IPS DF 4.7 (cell line): ENCODE data around the gene KRTAP4-9.
"Not testable (repeated sequence)": the region's sequence is repeated elsewhere in the genome, so short reads cannot be mapped to it uniquely, and the experiment has no call there.

Experiments used
- DNase-seq: peaks from one replicate; pipeline ENCODE4 v3.0.0-alpha.2; 2013; ENCODE audit warnings: low spot score; ENCODE audit errors: extremely low read depth

KRTAP4-9 gene

GRCh38 chr17:41096055-41096454 lies 9.1 kb upstream of the KRTAP4-9 start:
- no peak for DNase-seq

DNA sequence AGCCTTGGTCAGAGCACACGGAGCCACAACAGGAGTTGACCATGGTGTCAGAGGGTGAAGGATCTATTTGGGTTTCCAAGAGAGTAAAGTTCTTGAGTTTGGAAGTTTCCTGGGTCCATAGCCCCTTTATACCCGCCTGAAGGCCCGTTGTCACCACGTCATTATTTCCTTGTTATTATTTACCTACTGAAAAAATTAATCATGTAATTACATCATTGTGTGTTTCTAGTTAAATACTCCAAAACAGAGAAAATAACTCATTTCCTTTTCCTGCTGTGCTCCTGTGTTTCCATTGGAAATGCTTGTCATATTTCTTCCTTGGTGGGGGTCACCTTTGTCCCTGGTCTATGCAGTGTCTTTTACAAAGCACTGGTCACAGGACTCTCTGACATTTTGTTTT lies 7.1 kb upstream of the KRTAP4-9 start, which contains the start of gene KRTAP4-8:
Gene KRTAP4-8, minus strand, starts transcription at position 101 of the 400 bp plus-strand sequence. Its CDS starts 58 bp downstream, at position 43.
- DNase-seq, result no peak

DNA sequence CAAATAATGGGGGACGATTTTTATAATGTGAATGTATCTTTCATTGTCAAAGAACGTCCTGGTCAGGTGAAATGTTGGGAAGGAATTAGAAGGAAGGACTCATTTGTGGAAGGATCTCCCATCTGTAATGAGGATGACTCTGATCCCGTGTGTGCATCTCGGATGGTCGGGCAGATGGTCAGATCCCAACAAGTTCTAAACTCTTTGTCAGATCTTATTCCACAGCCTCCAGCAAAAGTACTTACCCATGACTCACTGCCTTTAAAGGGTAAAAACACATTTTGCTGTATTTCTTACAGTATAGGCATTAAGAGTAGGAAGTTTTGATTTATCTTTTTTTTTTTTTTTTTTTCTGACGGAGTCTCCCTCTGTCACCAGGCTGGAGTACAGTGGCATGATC lies 6.7 kb upstream of the KRTAP4-9 start:
- DNase-seq, result no peak

DNA sequence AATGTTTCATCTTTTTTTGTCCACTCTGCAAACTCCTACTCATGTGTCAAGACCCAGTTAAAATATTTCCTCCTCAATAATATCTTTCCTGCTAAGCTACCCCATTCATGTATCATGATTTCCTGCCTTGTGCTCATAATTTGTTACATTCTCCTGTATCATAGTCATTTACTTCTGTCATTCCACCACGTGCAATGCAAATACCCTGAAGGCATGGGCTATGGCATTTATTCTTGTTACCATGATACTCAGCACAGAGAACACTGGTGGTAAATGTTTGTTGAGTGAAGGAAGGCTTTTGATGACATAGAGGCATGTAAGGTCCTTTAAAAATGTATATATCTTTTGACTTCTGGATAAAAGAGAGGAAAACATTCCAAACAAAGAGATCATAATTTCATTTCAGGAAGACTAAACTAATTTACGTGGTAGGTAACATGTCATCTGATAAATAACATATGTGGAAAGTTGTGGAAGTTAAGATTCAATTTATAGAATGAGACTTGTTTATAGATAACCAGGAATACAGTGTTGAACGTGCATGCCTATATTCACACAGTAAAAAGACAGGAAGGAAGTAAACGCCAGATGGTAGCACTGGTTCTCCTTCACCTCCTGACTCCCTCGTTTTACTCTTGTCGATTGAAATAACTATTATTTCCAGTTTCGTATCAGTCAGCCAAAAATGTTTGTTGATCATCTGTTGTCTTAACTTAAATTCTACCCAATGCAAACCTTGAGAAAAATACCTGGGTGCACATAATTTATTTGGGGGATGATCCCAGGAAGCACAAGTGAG lies 5.3 kb upstream of the KRTAP4-9 start:
- DNase-seq, result not testable (repeated sequence)

- DNase-seq, result no peak
These were observed 3.5 kb upstream of the KRTAP4-9 start, which contains the start of gene KRTAP4-16 for GRCh38 chr17:41101586-41102259. KRTAP4-16 (minus strand) TSS chr17:41102209; CDS start chr17:41102209, 0 bp downstream.

GRCh38 chr17:41103896-41104295 lies 1.3 kb upstream of the KRTAP4-9 start:
- DNase-seq, result no peak

- DNase-seq, result not testable (repeated sequence)
These were observed 677 bp upstream of the KRTAP4-9 start for GRCh38 chr17:41104386-41105038.

GRCh38 chr17:41107941-41108450 lies 2.8 kb downstream of the KRTAP4-9 start:
- DNase-seq, result no peak

DNA sequence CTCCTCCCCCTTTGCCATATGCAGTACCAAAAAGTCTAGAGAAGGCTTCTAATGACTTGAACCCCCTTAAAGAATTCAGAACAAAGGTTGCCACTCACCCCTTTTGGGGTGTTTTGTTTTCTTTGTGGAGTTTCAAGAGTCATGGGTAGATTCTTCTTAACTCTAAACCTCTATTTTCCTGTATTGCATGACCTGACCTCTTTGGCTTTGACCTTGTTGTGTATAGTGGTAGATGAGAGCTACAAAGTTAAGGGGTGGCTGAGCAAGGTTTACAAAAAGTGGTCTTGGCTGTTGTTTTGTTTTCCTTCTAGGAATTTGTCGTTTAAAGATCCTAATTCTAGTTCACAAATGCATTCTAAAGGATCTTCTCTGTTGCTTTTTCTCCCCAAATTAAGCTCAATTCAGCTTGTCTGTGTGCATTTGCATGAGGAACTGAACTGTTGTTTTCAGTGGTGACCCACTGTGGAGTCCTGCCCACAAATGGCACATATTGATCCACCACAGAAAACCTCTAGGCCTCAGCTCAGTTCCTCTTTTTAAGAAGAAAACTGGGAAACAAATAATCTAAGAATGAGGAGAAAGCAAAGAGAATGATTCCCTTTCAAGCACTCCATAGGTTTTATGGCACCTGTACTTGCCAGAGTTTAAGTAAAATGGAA lies 3.7 kb downstream of the KRTAP4-9 start:
- not testable (repeated sequence) for DNase-seq

DNA sequence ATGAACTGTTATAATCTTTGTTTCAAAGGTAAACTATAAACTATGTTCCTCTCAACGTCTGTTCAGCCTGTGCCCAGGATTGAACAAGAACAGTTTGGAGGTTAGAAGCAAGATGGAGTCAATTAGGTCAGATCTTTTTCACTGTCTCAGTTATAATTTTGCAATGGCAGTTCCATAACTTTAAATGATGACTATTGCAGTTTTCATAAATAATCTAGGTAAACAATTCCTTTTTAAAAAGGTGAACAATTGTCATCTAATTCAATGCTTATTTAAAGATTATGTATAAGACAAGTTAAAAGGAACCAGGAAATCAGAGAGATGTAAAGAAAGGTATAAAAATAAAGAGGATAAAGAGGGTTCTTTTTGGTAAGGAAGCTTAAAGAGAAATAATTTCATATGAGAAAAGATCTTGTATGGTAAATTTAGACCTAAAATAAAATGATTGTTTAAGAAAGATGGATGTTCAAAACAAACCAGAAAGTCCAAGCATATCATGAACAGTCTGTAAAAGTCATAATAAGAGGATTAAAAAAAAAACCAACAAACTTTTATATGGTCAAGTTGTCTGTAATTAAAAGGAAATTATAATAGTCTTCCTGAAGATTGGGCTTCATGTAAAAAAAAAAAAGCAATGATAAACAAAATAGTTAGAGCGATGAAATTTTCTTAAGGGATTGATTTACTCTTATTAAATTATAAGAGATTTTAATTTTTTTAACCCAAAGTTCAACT lies 6.1 kb downstream of the KRTAP4-9 start:
- no peak for DNase-seq

GRCh38 chr17:41116297-41116696 lies 11.1 kb downstream of the KRTAP4-9 start:
- no peak for DNase-seq

GRCh38 chr17:41117846-41118386 lies 12.7 kb downstream of the KRTAP4-9 start, which contains the start of gene KRTAP4-11:
KRTAP4-11 (minus strand) TSS chr17:41118373; CDS start chr17:41118315, 58 bp downstream.
- DNase-seq, result not testable (repeated sequence)

GRCh38 chr17:41118721-41119120 lies 13.5 kb downstream of the KRTAP4-9 start:
- DNase-seq, result no peak

- not testable (repeated sequence) for DNase-seq
These were observed 14.8 kb downstream of the KRTAP4-9 start for GRCh38 chr17:41119696-41120690.

- DNase-seq, result no peak
These were observed 16.6 kb downstream of the KRTAP4-9 start for GRCh38 chr17:41121742-41122141.

DNA sequence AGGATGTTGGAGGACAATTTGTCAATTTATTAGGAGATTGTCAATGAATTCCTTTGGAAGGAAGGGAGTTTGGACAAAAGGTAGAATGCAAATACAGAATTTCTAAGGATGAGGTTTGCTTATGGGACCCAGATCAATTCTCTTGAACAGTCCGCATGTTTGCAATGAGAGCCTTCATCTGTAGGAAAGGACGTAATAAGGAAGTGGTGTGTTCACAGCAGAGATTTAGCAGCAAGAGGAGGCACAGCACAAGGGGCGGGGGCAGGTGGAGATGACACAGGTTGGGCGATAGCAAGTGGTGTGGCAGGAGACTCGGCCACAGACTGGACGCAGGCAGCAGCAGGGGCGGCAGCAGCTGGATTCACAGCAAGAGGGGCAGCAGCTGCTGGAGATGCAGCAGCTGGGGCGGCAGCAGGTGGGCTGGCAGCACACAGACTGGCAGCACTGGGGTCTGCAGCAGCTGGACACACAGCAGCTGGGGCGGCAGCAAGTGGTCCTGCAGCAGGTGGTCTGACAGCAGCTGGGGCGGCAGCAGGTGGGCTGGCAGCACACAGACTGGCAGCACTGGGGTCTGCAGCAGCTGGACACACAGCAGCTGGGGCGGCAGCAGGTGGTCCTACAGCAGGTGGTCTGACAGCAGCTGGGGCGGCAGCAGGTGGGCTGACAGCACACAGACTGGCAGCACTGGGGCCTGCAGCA lies 18.3 kb downstream of the KRTAP4-9 start:
- DNase-seq, result not testable (repeated sequence)

DNA sequence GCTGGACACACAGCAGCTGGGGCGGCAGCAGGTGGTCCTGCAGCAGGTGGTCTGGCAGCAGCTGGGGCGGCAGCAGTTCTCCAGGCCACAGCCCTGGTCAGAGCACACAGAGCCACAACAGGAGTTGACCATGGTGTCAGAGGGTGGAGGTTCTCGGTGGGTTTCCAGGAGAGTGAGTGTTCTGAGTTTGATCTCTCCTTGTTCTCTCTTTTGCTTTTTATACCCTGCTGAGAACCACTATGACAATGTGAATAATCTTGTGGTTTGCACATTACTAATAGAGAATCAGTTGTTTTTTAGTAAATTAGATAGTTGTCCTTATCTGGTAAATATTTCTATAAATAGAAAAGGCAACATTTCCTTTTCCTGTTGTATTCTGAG lies 18.8 kb downstream of the KRTAP4-9 start, which contains the start of gene KRTAP4-12:
Gene KRTAP4-12, minus strand, starts transcription at position 192 of the 381 bp plus-strand sequence. Its CDS starts 60 bp downstream, at position 132.
- DNase-seq, result not testable (repeated sequence)

DNA sequence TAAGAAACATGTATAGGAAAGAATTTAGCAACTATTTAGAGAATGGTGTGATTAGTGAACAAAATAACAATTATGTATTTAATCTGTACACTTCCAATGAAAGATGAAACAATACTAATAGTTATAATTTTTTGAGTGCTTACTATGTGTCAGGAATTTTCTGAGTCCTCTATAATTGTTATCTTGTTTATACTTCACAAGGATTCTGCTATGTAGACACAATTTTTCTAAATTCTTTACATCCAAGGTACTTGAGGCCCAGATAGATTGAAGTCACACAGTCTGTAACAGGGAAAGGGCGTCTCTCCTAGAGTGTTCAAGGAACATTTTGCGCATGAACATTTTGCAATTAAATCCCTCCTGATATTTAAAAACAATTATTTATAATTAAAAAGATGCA lies 19.9 kb downstream of the KRTAP4-9 start:
- no peak for DNase-seq
